H9 (cell line): ENCODE measurements around the gene CD151. TPM values are rescaled to one million over a fixed set of nuclear protein-coding genes. Genes with fewer than 3 reads are reported as not detected.

Experiments used
- DNase-seq: peaks from one replicate; pipeline ENCODE4 v3.0.0-alpha.2; 2017
- H2AFZ ChIP-seq: one replicate; pipeline ENCODE4 v1.6.1; 2013; ENCODE audit warnings: mild to moderate bottlenecking, low read length, control low read depth, moderate library complexity
- H2AK5ac ChIP-seq: 2 replicates; pipeline ENCODE4 v1.6.1; 2013; ENCODE audit warnings: low read length, control low read depth, mixed read lengths; ENCODE audit not compliant: insufficient read length
- H2BK120ac ChIP-seq: one replicate; pipeline ENCODE4 v1.6.1; 2013; ENCODE audit warnings: low read depth, mild to moderate bottlenecking, low read length, control low read depth, inconsistent platforms; ENCODE audit not compliant: poor library complexity, severe bottlenecking
- H2BK12ac ChIP-seq: 2 replicates; pipeline ENCODE4 v1.6.1; 2013; ENCODE audit warnings: low read length, control low read depth, mixed read lengths, low read depth; ENCODE audit not compliant: insufficient read length
- H2BK15ac ChIP-seq: 2 replicates; pipeline ENCODE4 v1.6.1; 2013; ENCODE audit warnings: low read depth, low read length, control low read depth
- H2BK20ac ChIP-seq: one replicate; pipeline ENCODE4 v1.6.1; 2013; ENCODE audit warnings: low read depth, mild to moderate bottlenecking, low read length, control low read depth, inconsistent platforms; ENCODE audit not compliant: poor library complexity, severe bottlenecking
- H2BK5ac ChIP-seq: 2 replicates; pipeline ENCODE4 v1.6.1; 2013; ENCODE audit warnings: low read length, control low read depth, mixed read lengths; ENCODE audit not compliant: insufficient read length
- H3K14ac ChIP-seq: 2 replicates; pipeline ENCODE4 v1.6.1; 2013; ENCODE audit warnings: low read length, control low read depth; ENCODE audit not compliant: insufficient read depth
- H3K18ac ChIP-seq: 2 replicates; pipeline ENCODE4 v1.6.1; 2013; ENCODE audit warnings: low read depth, mild to moderate bottlenecking, mixed read lengths, low read length, control low read depth; ENCODE audit not compliant: insufficient read length
- H3K23ac ChIP-seq: 2 replicates; pipeline ENCODE4 v1.6.1; 2013; ENCODE audit warnings: low read length, control low read depth, mixed read lengths, low read depth; ENCODE audit not compliant: insufficient read length
- H3K23me2 ChIP-seq: 2 replicates; pipeline ENCODE4 v1.6.1; 2013; ENCODE audit warnings: low read depth, mild to moderate bottlenecking, mixed read lengths, low read length, control low read depth; ENCODE audit not compliant: insufficient read length, poor library complexity, severe bottlenecking
- H3K27ac ChIP-seq: 2 replicates; pipeline ENCODE4 v1.5.1; 2013; ENCODE audit warnings: low read length, control low read depth, mixed read lengths, low read depth; ENCODE audit not compliant: insufficient read length
- H3K27me3 ChIP-seq: 2 replicates; pipeline ENCODE4 v1.6.1; 2013; ENCODE audit warnings: low read length, control low read depth, inconsistent platforms; ENCODE audit not compliant: insufficient read depth
- H3K4ac ChIP-seq: 2 replicates; pipeline ENCODE4 v1.6.1; 2013; ENCODE audit warnings: low read depth, mild to moderate bottlenecking, control low read depth, inconsistent platforms, low read length, moderate library complexity
- H3K4me1 ChIP-seq: 2 replicates; pipeline ENCODE4 v1.6.1; 2013; ENCODE audit warnings: low read length, control low read depth, inconsistent platforms; ENCODE audit not compliant: insufficient read depth
- H3K4me2 ChIP-seq: 2 replicates; pipeline ENCODE4 v1.6.1; 2013; ENCODE audit warnings: low read length, control low read depth, mixed read lengths; ENCODE audit not compliant: insufficient read length, insufficient read depth
- H3K56ac ChIP-seq: 2 replicates; pipeline ENCODE4 v1.6.1; 2013; ENCODE audit warnings: low read depth, mild to moderate bottlenecking, mixed read lengths, low read length, control low read depth; ENCODE audit not compliant: insufficient read length
- H3K79me1 ChIP-seq: 2 replicates; pipeline ENCODE4 v1.6.1; 2013; ENCODE audit warnings: low read depth, mild to moderate bottlenecking, moderate library complexity, low read length, control low read depth, inconsistent platforms; ENCODE audit not compliant: insufficient read depth, poor library complexity, severe bottlenecking
- H3K79me2 ChIP-seq: 2 replicates; pipeline ENCODE4 v1.6.1; 2013; ENCODE audit warnings: low read length, control low read depth, inconsistent platforms; ENCODE audit not compliant: insufficient read depth
- H3K9ac ChIP-seq: 2 replicates; pipeline ENCODE4 v1.6.1; 2013; ENCODE audit warnings: low read length, control low read depth, mixed read lengths; ENCODE audit not compliant: insufficient read length; ENCODE audit errors: extremely low read depth
- H3K9me3 ChIP-seq: one replicate; pipeline ENCODE4 v1.6.1; 2013; ENCODE audit warnings: low read depth, low read length, inconsistent platforms; ENCODE audit not compliant: control insufficient read depth
- H3T11ph ChIP-seq: one replicate; pipeline ENCODE4 v1.6.1; 2013; ENCODE audit warnings: mild to moderate bottlenecking, low read length, control low read depth, inconsistent platforms
- H4K20me1 ChIP-seq: one replicate; pipeline ENCODE4 v1.6.1; 2013; ENCODE audit not compliant: control insufficient read depth, insufficient read length, insufficient read depth
- H4K5ac ChIP-seq: 2 replicates; pipeline ENCODE4 v1.6.1; 2013; ENCODE audit warnings: low read depth, mild to moderate bottlenecking, mixed read lengths, low read length, control low read depth; ENCODE audit not compliant: insufficient read length
- H4K8ac ChIP-seq: replicated peaks from 2 replicates; pipeline ENCODE4 v1.6.1; 2013; ENCODE audit warnings: low read length, control low read depth, mixed read lengths, low read depth; ENCODE audit not compliant: insufficient read length
- H4K91ac ChIP-seq: 2 replicates; pipeline ENCODE4 v1.6.1; 2013; ENCODE audit warnings: low read depth, mild to moderate bottlenecking, moderate library complexity, mixed read lengths, low read length, control low read depth; ENCODE audit not compliant: insufficient read length
- H3K27ac Mint-ChIP-seq, 3 experiments: 2 replicates in 2 of 3; 3 replicates in 1 of 3; pipeline ENCODE4 v1.8.0; 2020 to 2021; ENCODE audit warnings: mixed read lengths in 3 of 3, mild to moderate bottlenecking in 1 of 3, moderate library complexity in 1 of 3
- H3K27me3 Mint-ChIP-seq: 2 replicates; pipeline ENCODE4 v1.8.0; 2021; ENCODE audit warnings: low read depth, mild to moderate bottlenecking, moderate library complexity, mixed read lengths
- H3K36me3 Mint-ChIP-seq, 3 experiments: 2 replicates in 2 of 3; 3 replicates in 1 of 3; pipeline ENCODE4 v1.8.0; 2020 to 2021; ENCODE audit warnings: low read depth in 3 of 3, mixed read lengths in 3 of 3; ENCODE audit not compliant: insufficient read depth in 1 of 3
- H3K4me1 Mint-ChIP-seq, 2 experiments: 2 replicates each; pipeline ENCODE4 v1.8.0; 2020; ENCODE audit warnings: mixed read lengths in 2 of 2
- H3K4me3 Mint-ChIP-seq, 2 experiments: 2 replicates in 1 of 2; 3 replicates in 1 of 2; pipeline ENCODE4 v1.8.0; 2020 to 2021; ENCODE audit warnings: mild to moderate bottlenecking in 2 of 2, mixed read lengths in 2 of 2, moderate library complexity in 1 of 2
- H3K9me3 Mint-ChIP-seq, 2 experiments: 2 replicates in 1 of 2; 3 replicates in 1 of 2; pipeline ENCODE4 v1.8.0; 2020; ENCODE audit warnings: mild to moderate bottlenecking in 2 of 2, mixed read lengths in 2 of 2, moderate library complexity in 1 of 2
- WGBS: extraction: QIAGEN DNeasy Blood & Tissue Kit; methylation state at CpG from one replicate; pipeline ENCODE4 v1.1.7; 2013; ENCODE audit warnings: missing lambda C conversion rate, low lambda C conversion rate, mixed read lengths; ENCODE audit not compliant: insufficient read length; ENCODE audit errors: extremely low coverage; 5-methylcytosine and 5-hydroxymethylcytosine counted together
- total RNA-seq: library from RNA; stranded (reverse); gene quantifications from 2 replicates; pipeline ENCODE4 v1.2.1, GENCODE V29; 2021
- TF ChIP-seq, protein P1 (sequence below): fragments of 200-600 bp; sonication (generic); conservative IDR thresholded peaks from 3 replicates; pipeline ENCODE4 v1.8.0; 2021; ENCODE audit warnings: antibody characterized with exemption, mild to moderate bottlenecking

Gene CD151
- total RNA-seq, 1 experiment from 2014 or later, result 138 TPM

DNA sequence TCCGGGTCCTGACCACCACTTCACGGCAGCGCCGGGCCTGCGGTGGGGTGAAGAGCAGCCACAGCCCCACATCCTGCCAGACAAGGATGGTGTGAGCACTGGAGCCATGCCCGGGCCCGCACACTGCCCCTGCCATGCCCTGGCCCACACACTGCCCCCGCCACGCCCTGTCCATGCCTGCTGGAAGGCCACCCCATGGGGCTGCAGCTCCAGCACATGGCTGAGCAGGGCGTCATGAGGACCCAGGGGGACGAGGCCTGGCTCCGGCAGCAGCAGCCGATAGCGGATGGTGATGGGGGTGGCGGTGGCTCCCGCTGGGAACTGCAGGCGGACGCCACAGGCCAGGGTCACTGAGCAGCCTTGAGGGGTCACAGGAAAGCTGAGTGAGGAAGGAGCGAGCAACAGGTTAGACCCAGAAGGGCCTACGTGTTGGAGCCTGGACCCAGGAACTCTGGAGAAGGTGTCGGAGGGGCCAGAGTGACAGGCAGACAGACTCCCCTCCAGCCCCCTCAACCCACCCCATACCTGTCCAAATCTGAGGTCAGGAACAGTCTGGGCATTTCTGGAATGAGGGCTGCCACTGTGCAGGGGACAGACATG is 30.6 kb upstream of the CD151 start:
- Histone ChIP-seq H3K14ac (no peak overlapping the region), H3K79me1 (no peaks in the 10 kb centered on the region), H3K23ac (no peak overlapping the region), H3K27me3 (no peaks in the 10 kb centered on the region), H4K20me1 (no peaks in the 10 kb centered on the region), H3K27ac (no peak overlapping the region), H3K4me1 (no peaks in the 10 kb centered on the region), H3K4me2 (no peak overlapping the region), H2BK5ac (no peak overlapping the region), H3K18ac (no peak overlapping the region), H2BK12ac (no peak overlapping the region), H3K79me2 (no peaks in the 10 kb centered on the region), H4K91ac (no peak overlapping the region), H3K9ac (no peak overlapping the region), H3K4ac (no peak overlapping the region), H2AK5ac (no peak overlapping the region), H2AFZ (no peak overlapping the region), H2BK15ac (no peak overlapping the region), H3T11ph (no peak overlapping the region), H2BK120ac (no peak overlapping the region), H3K23me2 (peaks cover 12% of the 10 kb centered on the region), H4K8ac (no peak overlapping the region), H3K9me3 (no peaks in the 10 kb centered on the region), H3K56ac (no peak overlapping the region), H4K5ac (no peak overlapping the region), H2BK20ac (no peak overlapping the region)
- no CpG with 5 or more reads among the region's 21 CpGs for WGBS
- Mint-ChIP-seq H3K4me3 (no peak overlapping the region), H3K27me3 (no peaks in the 10 kb centered on the region), H3K27ac (peak overlapping the region in 1 of 3 experiments; percentile 35; a peak in 1 of 7 replicates), H3K9me3 (no peaks in the 10 kb centered on the region), H3K4me1 (peaks cover 8 to 9% of the 10 kb centered on the region in 2 experiments), H3K36me3 (peaks cover 0 to 8% (median 8%) of the 10 kb centered on the region in 3 experiments; a peak in 4 of 7 replicates)
- TF ChIP-seq, protein P1, sequence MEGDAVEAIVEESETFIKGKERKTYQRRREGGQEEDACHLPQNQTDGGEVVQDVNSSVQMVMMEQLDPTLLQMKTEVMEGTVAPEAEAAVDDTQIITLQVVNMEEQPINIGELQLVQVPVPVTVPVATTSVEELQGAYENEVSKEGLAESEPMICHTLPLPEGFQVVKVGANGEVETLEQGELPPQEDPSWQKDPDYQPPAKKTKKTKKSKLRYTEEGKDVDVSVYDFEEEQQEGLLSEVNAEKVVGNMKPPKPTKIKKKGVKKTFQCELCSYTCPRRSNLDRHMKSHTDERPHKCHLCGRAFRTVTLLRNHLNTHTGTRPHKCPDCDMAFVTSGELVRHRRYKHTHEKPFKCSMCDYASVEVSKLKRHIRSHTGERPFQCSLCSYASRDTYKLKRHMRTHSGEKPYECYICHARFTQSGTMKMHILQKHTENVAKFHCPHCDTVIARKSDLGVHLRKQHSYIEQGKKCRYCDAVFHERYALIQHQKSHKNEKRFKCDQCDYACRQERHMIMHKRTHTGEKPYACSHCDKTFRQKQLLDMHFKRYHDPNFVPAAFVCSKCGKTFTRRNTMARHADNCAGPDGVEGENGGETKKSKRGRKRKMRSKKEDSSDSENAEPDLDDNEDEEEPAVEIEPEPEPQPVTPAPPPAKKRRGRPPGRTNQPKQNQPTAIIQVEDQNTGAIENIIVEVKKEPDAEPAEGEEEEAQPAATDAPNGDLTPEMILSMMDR, result no peak
- no peak for DNase-seq
